Gastroesophageal sphincter (tissue), 4 donors: ENCODE results near the gene CELF2. TPM values are rescaled to one million over a fixed set of nuclear protein-coding genes. Genes with fewer than 3 reads are reported as not detected.

Experiments
- ATAC-seq: fragments of 150-250 bp; one replicate; pipeline ENCODE4 v1.9.1; 2016; ENCODE audit warnings: mild to moderate bottlenecking, moderate library complexity
- H3K27ac ChIP-seq, 4 donors: fragments of 200-600 bp; sonication (generic) in 3 of 4; 1 replicate in 3 of 4; 2 replicates in 1 of 4; pipeline ENCODE4 v1.5.1; 2016 to 2019
- H3K27me3 ChIP-seq: fragments of 200-600 bp; sonication (generic); one replicate; pipeline ENCODE4 v1.5.1; 2019
- H3K36me3 ChIP-seq, 2 donors: fragments of 200-600 bp; sonication (generic); one replicate each; pipeline ENCODE4 v1.5.1; 2019; ENCODE audit warnings: control low read depth in 1 of 2
- H3K4me1 ChIP-seq, 3 donors: fragments of 200-600 bp; sonication (generic); 1 replicate in 2 of 3; 2 replicates in 1 of 3; pipeline ENCODE4 v1.5.1; 2016 to 2019; ENCODE audit warnings: control low read depth in 2 of 3
- H3K4me3 ChIP-seq, 2 donors: fragments of 200-600 bp; sonication (generic); one replicate each; pipeline ENCODE4 v1.5.1; 2019; ENCODE audit warnings: mild to moderate bottlenecking in 1 of 2, moderate library complexity in 1 of 2
- H3K9me3 ChIP-seq, 3 donors: fragments of 200-600 bp; sonication (generic); one replicate each; pipeline ENCODE4 v1.5.1; 2017 to 2019; ENCODE audit warnings: control low read depth in 2 of 3
- EP300 ChIP-seq: sonication (generic); formaldehyde crosslinking; IDR thresholded peaks from one replicate; pipeline ENCODE4 v1.6.1; 2017; ENCODE audit warnings: antibody characterized with exemption, mild to moderate bottlenecking
- POLR2A ChIP-seq, 2 donors: fragments of 450-650 bp; IDR thresholded peaks; one replicate each; pipeline ENCODE4 v1.6.1; 2017; ENCODE audit warnings: antibody characterized with exemption in 2 of 2, mild to moderate bottlenecking in 2 of 2, moderate library complexity in 1 of 2
- POLR2AphosphoS5 ChIP-seq: sonication (generic); formaldehyde crosslinking; IDR thresholded peaks from one replicate; pipeline ENCODE4 v1.6.1; 2017; ENCODE audit warnings: antibody characterized with exemption
- WGBS, 2 donors: methylation state at CpG; one replicate each; pipeline ENCODE4 v1.1.5; 2018; ENCODE audit warnings: low coverage in 1 of 2; 5-methylcytosine and 5-hydroxymethylcytosine counted together
- total RNA-seq, 4 donors: library from RNA; depleted of rRNA; stranded (reverse); fragments of >200 nt; gene quantifications; one replicate each; pipeline ENCODE4 v1.1.0, GENCODE V29; 2016
- TF ChIP-seq, protein P1 (sequence below), 4 experiments: fragments of 200-600 bp in 2 of 4; fragments of 450-650 bp in 2 of 4; sonication (generic) in 1 of 4; IDR thresholded peaks; one replicate each; pipeline ENCODE4 v1.5.1; 2017 to 2019; ENCODE audit warnings: antibody characterized with exemption in 4 of 4, mild to moderate bottlenecking in 2 of 4, moderate library complexity in 2 of 4

The CELF2 gene
- total RNA-seq, 4 donors from 2014 or later = 82.4 to 122 (median 110) TPM

DNA sequence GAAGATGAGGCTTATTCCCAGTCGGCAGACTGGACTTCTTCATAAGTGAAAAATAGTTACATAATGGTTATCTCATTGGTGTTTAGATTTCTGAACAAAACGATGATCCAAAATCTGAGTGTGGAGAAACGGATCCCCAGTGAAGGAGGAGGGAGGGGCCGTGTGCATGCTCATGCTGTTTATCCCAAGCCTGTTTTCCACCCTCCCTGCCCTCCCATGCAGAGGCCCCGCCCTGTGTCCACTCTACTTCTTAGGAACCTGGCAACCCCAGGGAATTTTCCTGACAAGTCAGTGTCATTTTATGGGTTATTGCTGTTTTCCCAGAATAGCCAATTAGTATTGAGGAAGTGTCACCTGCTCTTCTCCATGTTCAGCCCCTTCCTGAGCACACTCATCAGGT lies 174.0 kb downstream of the CELF2 start:
- H3K4me3 ChIP-seq = no peak overlapping the region
- H3K4me1 ChIP-seq = peaks cover 21 to 78% (median 32%) of the 10 kb centered on the region in 3 donors
- 0% methylated on average over 1 to 3 of the region's 5 CpGs for WGBS, 2 donors
- peaks cover 0 to 20% of the 10 kb centered on the region in 2 donors for H3K36me3 ChIP-seq
- TF ChIP-seq EP300 (no peak), POLR2AphosphoS5 (no peak), POLR2A (IDR thresholded peaks at IDR 0.05) (no peak)
- TF ChIP-seq, protein P1, sequence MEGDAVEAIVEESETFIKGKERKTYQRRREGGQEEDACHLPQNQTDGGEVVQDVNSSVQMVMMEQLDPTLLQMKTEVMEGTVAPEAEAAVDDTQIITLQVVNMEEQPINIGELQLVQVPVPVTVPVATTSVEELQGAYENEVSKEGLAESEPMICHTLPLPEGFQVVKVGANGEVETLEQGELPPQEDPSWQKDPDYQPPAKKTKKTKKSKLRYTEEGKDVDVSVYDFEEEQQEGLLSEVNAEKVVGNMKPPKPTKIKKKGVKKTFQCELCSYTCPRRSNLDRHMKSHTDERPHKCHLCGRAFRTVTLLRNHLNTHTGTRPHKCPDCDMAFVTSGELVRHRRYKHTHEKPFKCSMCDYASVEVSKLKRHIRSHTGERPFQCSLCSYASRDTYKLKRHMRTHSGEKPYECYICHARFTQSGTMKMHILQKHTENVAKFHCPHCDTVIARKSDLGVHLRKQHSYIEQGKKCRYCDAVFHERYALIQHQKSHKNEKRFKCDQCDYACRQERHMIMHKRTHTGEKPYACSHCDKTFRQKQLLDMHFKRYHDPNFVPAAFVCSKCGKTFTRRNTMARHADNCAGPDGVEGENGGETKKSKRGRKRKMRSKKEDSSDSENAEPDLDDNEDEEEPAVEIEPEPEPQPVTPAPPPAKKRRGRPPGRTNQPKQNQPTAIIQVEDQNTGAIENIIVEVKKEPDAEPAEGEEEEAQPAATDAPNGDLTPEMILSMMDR (IDR thresholded peaks at IDR 0.05) = no peak
- ATAC-seq = peak; percentile 61
- no peaks in the 10 kb centered on the region for H3K9me3 ChIP-seq
- H3K27me3 ChIP-seq = no peaks in the 10 kb centered on the region
- peak overlapping the region in 3 of 4 donors; percentile 20 to 57 (median 52) for H3K27ac ChIP-seq

DNA sequence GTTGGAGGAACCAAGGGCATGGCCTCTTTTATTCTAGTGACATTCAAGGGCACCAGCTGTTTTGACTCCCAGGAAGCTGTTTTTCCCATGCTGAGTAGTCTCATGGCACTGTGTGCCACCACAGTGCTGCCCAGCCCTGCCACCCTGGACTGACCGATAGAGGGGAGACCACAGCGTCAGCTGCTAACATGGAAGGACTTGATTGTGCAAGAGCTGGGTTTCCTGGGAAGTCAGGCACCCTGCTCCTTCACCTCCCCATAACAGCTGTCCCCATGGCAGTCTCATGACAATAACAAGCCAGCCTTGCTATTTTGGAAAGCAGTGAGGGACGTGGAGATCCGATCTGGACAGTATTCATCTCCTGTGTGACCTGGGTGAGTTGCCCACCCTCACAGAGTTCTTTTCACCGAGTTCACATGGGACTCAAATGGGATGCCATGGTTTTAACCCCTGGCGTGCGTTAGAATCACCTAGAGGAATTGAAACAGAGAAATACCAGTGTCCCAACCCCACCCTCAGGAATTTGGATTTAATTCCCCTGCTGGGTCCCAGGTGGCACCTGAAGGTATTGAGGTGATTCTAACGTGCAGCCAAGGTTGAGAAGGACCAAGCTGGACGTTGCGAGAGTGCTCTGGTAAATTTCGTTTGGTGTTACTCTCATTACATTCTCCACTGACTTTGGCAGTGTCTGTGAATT lies 174.8 kb downstream of the CELF2 start:
- Histone ChIP-seq H3K36me3 (peaks cover 0 to 20% of the 10 kb centered on the region in 2 donors), H3K4me3 (no peak overlapping the region), H3K9me3 (no peaks in the 10 kb centered on the region), H3K27me3 (no peaks in the 10 kb centered on the region), H3K4me1 (peaks cover 21 to 83% (median 32%) of the 10 kb centered on the region in 3 donors), H3K27ac (peak overlapping the region in 3 of 4 donors; percentile 1 to 57 (median 52))
- TF ChIP-seq POLR2AphosphoS5 = no peak
- TF ChIP-seq POLR2A (IDR thresholded peaks at IDR 0.05) = no peak
- TF ChIP-seq, protein P1 (IDR thresholded peaks at IDR 0.05) = no peak
- TF ChIP-seq EP300 = no peak
- ATAC-seq = peak; percentile 67
- 53 to 73% methylated on average over 4 to 8 of the region's 11 CpGs for WGBS, 2 donors

DNA sequence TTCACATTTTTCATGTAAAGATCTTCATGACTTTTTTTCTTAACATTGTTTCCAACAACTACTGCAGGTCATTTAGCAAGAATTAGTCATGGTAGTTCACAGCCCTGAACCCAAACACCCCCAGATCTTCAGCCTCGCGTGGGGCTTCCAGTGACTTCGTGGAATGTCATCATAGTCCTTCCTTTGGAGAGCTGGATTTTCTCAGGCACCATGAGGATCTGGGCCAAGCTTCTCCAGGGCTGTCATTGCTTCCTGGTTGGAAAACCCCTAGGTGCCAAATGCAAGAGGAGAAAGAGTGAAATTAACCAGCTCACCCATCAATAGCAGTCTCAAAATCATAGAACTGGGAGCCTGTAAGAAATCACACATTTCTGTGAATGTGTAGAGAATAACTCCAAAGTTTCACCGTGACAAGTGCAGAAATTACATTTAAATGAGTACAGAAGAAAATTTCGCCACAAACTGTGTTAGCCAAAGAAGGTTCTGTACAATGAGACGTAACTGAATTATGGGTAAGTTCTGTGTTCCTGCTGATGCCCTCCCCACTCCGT lies 175.4 kb downstream of the CELF2 start:
- TF ChIP-seq, protein P1 (IDR thresholded peaks at IDR 0.05) = no peak
- no peak for TF ChIP-seq EP300
- TF ChIP-seq POLR2AphosphoS5 = no peak
- Histone ChIP-seq H3K4me1 (peaks cover 21 to 89% (median 32%) of the 10 kb centered on the region in 3 donors), H3K27ac (peak overlapping the region in 1 of 4 donors; percentile 57), H3K36me3 (peaks cover 0 to 20% of the 10 kb centered on the region in 2 donors), H3K9me3 (no peaks in the 10 kb centered on the region), H3K27me3 (no peaks in the 10 kb centered on the region), H3K4me3 (no peak overlapping the region)
- no peak for ATAC-seq
- WGBS, 2 donors = 43 to 76% methylated on average over 4 to 6 of the region's 7 CpGs

DNA sequence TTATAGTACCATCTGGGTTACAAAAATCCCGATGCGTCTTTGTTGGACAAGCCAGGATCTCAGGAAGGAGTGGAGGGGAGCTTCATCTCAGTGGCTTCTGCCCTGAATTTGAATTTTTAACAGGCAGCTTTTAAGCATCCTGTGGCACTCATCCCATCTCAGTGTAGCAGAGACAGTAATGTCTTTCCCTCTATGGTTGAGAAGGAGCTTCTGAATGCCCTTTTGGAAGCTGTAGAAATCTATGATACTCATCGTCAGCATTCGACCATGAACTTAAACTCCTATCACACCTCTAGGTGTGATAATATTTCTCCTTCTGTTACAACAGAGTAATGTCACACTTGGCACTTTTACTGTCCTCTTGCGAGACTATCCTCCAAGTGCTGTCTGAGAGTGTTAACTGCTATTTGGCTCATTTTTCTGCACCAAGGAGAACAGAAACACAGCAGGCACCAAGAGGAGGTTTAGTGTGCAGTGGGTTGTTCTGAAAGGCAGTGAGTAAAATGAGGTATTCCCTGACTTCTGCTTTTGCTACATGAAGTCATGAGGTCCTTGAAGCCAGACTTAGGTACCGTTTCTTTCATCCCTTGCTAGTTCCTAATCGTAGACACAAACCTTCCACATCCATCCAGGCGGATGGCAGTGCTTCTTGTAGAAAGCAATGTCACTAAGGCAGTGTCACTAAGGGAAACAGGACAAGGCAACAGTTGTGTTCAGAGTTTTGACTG lies 177.4 kb downstream of the CELF2 start:
- TF ChIP-seq, protein P1 (IDR thresholded peaks at IDR 0.05) = no peak
- TF ChIP-seq POLR2AphosphoS5 (no peak), EP300 (no peak), POLR2A (IDR thresholded peaks at IDR 0.05) (no peak)
- H3K27ac ChIP-seq = no peak overlapping the region
- no peak for ATAC-seq

More for the DNA sequence above, 177.4 kb downstream of the CELF2 start:
- H3K9me3 ChIP-seq = no peaks in the 10 kb centered on the region
- H3K27me3 ChIP-seq = no peaks in the 10 kb centered on the region
- no peak overlapping the region for H3K4me3 ChIP-seq
- H3K4me1 ChIP-seq = peaks cover 8 to 94% (median 24%) of the 10 kb centered on the region in 3 donors
- peaks cover 0 to 28% of the 10 kb centered on the region in 2 donors for H3K36me3 ChIP-seq
- 89 to 90% methylated on average over 6 of the region's 8 CpGs for WGBS, 2 donors
